Measurements from ENCODE around the gene ARG2.

Gene ARG2

GRCh38 chr14:67641902-67642749, 22.4 kb downstream of the ARG2 start:
- DNase-seq = no peak

DNA sequence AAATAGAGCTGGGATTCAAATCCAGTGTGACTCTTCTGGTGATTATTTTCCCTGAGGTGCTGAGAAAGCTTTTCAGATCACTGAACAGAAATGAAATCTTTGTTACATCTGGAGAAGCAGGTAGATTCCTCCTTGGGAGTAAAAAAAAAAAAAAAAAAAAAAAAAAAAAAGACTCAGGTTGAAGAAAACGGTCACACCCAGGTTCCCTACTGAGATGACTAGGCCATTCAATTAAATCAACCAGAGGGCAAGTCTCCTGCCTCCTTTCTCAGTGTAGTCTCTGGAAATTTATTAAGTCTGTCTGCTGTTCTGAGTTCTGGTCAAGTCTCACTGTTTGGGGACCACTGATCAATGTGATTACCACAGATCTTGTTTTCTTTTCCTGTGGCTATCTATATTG, 24.0 kb downstream of the ARG2 start:
- DNase-seq = no peak

DNA sequence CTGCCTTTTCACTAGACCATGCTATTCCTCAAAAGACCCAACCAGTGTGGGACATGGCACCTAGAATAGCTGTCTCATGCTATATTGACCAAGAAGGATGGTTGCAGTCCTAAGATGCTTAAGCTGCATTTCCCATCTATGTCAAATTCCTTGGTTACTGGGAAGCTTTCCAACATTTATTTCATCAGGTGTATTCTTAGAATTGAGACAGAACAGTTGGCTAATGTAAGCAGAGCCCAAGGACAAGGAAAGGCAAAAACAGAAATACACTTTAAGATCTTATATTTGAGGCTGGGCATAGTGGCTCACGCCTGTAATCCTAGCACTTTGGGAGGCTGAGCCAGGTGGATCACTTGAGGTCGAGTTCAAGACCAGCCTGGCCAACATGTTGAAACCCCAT, 24.7 kb downstream of the ARG2 start:
- no peak for DNase-seq

GRCh38 chr14:67645414-67645813, 25.7 kb downstream of the ARG2 start:
- no peak for DNase-seq

DNA sequence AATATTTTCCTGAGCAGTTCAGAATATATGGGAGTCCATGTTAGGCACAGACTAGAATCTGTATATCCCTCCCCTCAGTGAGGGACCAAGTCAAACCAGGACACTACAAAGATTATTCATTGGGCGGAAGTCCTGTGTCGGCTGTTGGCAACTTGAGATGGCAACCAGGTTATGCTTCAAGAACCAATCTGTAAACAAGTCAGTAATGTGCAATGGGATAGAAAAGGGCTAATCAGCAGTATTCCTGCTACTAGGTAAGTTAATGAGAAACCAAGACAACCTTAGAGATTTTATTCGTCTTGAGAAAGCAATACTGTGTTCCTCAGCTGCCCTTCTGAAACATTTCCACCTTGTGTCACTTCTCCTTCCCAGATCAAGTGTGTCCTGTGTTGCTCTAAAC, 26.4 kb downstream of the ARG2 start:
- no peak for DNase-seq

GRCh38 chr14:67650151-67650550, 30.4 kb downstream of the ARG2 start:
- no peak for DNase-seq

DNA sequence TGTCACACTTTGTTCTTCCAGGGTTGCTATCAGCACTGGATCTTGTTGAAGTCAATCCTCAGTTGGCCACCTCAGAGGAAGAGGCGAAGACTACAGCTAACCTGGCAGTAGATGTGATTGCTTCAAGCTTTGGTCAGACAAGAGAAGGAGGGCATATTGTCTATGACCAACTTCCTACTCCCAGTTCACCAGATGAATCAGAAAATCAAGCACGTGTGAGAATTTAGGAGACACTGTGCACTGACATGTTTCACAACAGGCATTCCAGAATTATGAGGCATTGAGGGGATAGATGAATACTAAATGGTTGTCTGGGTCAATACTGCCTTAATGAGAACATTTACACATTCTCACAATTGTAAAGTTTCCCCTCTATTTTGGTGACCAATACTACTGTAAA, 31.0 kb downstream of the ARG2 start:
- no peak for DNase-seq

GRCh38 chr14:67652189-67652588, 32.5 kb downstream of the ARG2 start:
- DNase-seq = no peak

GRCh38 chr14:67653651-67654280, 34.0 kb downstream of the ARG2 start:
- no peak for DNase-seq

DNA sequence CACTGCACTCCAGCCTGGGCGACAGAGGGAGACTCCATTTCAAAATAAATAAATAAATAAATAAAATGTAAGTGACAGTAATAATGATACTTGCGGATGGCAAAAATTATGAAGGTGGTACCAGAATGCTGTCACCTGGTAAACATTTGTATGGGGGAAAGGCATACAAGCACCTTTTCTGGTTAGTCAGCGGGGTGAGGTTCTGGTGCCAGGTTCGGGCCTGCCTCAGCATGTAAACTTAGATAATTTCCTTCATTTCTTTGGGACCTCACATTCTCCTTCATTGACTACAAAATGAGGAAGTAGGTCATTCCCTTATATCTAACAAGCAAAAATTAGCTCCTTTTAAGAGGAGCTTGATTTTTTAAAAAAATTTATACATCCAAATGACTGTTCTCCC, 43.9 kb downstream of the ARG2 start:
- DNase-seq = no peak

DNA sequence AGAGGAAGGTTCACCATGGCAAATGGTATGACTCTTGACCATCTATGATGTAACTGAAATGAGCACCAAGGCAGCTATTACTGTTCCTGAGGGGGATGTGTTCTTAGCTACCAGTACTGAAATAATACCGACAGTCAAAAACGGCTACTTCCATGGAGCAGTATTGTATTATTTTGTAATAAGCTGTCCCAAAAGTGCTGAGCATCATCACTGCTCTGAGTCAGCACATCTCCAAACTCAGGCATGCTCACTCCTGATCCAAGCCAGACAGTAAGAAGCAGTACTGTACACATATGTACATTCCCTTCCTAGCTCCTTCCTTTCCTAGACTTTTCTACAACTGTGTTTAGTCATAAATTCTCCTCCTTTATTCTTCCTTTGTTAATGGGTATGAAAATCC, 46.1 kb downstream of the ARG2 start:
- no peak for DNase-seq

DNA sequence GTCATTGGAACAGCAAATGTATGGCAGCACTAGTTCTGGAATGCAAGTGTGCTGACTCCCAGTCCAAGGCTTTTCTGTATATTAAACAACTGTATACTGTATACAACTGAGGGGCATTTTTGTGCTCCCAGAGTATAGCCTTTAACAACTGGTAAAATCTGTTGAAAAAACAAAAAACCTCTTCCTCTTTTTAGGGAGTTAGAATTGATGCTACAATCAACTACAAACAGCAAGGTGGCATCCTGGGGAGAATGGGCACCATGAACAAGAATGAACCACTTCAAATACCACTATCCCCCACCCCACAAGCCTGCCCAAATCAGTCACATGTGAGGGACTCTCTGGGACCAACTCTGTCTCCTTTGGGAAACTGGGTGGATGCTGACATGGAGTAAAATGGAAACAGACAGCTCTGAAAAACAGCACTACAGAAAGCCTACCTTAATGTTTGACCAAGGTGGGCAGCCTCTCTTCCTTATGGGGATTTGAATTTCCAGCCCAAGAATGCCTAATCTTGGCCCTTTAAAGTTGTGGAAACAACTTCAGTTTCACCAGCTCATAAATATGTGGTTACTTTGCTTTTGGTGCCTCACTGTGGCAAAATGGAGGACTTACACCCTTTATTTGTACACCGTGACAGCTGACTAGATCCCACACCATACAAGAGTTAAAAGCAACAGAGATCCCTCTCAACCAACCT, 47.2 kb downstream of the ARG2 start:
- peak; percentile 22 for DNase-seq

- peak; percentile 4 for DNase-seq
Observed at GRCh38 chr14:67668559-67668958, 48.8 kb downstream of the ARG2 start.

- DNase-seq = no peak
Observed at GRCh38 chr14:67673451-67673850, 53.7 kb downstream of the ARG2 start.

DNA sequence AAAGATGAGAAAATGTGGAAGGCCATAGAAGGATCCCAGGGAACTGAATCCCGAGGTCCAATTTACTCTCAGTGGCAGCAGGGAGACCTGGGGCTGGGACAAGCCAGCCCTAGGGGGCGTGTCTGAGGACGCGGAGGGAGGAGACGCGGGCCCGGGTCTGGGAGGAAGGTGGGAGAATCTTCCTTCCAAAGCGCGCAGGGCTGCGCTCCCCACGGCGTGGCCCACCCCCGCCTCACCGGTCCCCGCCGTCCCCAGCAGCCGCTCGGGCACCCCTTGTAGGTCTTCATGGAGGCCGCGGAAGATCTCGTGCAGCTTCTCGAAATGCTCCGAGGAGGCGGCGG, 54.4 kb downstream of the ARG2 start:
- peak; percentile 27 for DNase-seq

DNA sequence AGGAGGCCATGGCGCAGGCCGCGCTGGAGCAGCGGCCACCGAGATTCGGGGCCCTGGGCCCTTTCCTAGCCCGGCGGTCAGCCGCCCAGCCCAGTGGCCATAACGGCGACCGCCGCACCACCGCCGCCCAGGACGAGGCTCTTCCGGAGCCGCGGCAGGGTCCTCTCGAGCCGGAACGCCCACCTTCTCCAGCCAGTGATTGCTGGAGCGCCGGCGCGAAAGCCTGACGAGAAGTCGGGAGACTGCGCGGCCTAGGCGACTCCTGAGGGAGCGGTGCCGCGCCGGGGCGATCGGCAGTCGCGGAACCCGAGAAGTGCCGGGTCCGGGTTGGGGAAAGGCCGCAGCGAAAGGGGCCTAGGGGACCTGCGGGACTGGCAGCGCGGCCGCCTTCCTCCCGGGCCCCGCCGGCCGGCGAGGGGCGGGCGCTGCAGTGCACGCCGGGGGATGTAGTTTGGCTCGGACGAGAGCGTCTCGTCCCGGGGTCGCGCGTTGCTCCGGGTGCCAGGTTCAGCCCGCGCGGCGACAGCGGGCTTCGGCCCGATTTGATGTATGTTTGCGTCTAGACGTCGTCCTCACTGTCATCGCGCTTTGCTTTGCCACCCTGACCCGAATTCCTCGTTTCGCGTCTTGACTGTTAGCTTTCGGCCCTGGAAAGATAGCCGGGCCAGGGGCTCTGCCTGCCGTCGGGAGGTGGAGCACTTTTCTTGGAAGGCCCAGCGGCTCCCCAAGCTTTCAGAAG, 54.9 kb downstream of the ARG2 start, which contains the start of gene VTI1B:
Gene VTI1B, minus strand, starts transcription at position 153 of the 739 bp plus-strand sequence. Its CDS starts 143 bp downstream, at position 10.
- DNase-seq = peak; percentile 75

- DNase-seq = no peak
Observed at GRCh38 chr14:67675219-67675582, 55.5 kb downstream of the ARG2 start.

- DNase-seq = no peak
Observed at GRCh38 chr14:67679006-67679405, 59.3 kb downstream of the ARG2 start.

DNA sequence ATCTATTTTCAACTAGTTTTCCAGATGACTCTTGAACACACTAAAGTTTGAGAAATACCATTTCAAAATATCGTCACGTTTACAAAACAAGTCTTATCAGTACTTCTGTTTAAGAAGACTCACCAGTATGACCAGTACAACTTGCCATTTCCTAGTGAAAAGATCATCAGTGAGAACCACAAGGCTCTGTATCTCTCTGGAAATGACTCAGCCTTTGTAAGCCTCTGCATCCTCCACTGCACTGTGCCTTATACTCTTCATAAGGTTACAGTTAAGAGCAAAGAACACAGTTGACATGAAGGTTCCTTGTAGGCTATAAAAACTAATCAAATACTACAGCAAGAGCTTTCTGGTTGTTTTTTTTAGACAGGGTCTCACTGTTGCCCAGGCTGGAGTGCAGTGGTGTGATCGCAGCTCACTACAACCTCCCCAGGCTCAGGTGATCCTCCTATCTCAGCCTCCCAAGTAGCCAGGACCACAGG, 60.4 kb downstream of the ARG2 start:
- DNase-seq = no peak

DNA sequence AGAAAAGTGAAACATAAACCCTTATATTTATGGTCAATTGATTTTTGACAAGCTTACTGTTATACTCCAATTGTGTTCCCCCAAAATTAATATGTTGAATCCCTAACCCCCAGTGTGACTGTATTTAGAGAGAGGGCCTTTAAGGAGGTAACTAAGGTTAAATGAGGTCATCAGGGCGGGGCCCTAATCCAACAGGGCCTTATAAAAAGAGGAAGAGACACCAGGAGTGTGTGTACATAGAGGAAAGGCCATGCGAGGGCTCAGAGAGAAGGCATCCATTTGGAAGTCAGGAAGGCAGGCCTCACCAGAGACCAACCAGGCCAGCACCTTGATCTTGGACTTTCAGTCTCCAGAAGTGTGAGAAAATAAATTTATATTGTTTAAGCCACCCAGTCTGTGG, 61.2 kb downstream of the ARG2 start:
- DNase-seq = peak; percentile 44

DNA sequence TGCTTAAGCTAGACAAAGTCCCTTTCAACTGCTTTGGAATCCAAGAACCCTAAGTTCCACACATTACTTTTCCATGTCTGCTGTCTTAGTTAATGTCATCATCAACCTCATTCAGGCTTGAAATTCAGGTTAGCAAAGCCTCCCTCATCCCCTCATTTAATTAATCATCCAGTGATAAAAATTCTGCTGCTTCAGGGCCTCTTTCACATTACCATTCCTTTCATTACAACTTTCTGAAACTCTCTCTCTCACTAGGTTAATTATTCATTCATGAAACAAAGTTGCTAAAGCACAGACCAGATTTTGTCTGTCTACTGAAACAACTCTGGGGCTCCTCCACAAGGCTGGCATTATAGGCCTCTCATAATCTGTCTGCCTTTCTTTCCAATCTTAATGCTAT, 64.1 kb downstream of the ARG2 start:
- DNase-seq = no peak

DNA sequence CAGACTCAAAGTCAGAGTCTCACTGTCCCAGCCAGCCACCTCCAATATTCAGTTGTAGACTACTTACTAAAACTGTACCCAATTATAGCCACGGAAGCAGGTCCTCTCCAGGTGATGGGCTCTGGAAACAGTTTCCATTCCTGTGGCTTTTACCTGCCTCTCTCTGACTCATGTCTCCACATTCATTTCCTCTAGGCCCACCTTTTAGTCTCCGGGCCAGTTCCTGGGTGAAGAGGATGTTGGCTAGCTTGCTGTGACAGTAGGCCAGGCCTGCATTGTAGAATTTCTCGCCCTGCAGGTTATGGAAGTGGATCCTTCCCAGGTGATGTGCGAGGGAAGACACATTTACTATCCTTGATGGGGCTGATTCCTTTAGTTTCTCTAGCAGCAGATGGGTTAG, 70.3 kb downstream of the ARG2 start:
- DNase-seq = no peak

DNA sequence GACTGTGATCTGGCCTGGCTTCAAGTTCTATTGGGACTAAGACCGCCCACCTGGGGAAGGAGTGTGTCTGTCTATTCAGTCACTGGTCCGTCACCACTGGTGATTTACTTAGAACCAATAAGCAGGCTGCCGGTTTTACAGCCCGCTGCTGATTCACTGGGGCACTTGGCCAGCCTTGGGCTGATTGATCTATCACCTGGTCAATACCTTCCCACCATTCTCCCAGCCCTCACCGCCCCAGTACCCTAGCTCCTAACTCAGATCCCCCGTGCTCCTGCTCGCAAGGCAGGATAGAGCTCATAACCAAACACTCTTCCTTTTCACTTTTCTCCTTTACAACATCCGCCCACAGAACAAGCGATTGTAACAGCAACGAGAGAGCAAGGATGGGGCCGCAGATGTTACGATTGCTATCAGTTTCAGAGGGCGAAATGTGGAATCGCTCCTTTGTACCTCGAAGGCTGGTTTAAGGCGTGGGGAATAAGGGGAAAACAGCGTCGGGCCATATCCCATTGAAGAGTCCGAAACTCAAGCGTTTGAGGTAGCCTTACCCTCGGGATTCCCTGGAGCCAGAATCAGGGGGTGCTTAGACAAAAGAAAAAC, 75.2 kb downstream of the ARG2 start:
- peak; percentile 51 for DNase-seq

All from CD4-positive, alpha-beta T cell treated with Interferon gamma for 1 hour (primary cell).